Measurements from ENCODE around the gene KIAA1217. TPM values are rescaled to one million over a fixed set of nuclear protein-coding genes. Genes with fewer than 3 reads are reported as not detected.

The KIAA1217 gene
- total and polyA plus RNA-seq, 9 of the 15 experiments (the other 6 are each of a cell fraction or from before 2014, with no cell fraction given), result 0.04 TPM; not detected in 8

DNA sequence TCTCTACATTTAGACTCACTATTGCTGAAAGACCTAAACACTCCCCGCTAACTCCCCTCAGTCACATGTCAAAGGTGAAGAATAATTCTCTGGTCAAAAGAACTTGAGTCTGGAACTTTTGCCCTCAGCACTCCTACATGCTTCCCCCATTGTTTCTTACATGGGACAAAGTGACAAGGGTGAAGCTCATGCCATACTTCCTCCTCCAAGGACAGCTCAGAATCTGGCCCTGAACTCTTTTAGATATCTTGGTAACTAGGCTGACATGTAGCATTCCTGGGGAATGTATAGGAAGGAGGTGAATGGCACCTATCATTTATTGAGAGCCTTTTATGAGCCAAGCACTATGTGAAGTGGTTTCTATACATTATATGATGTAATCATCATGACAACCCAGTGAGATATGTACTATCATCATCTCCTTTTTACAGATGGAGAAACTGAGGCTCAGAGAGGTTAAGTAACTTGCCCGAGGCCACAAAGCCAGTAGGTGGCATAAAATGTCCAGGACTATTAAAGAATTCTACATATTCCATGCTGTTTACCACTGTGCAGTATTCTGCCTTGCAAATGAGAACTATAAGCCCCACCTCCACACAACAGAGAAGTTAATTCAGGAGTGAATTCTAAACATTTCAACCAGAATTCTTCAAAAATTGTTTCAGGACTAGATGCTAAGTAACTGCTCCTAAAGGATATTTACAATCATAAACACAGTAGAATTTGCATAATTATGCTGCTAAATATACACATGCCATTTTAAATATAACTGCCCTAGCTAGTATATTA, 268.2 kb downstream of the KIAA1217 start:
- H3K4me2 ChIP-seq (ENCODE audit: insufficient read depth, low read length), result no peak overlapping the region
- BruUV-seq (replicated peaks), result no TSS peak
- FAIRE-seq (no peak), ATAC-seq (no peak), DNase-seq (ENCODE audit: extremely low read depth in 1 of 4, low spot score in 3 of 4) (no peak)
- in situ Hi-C loops (cut with MboI), result no loop called here
- H3K4me1 ChIP-seq (replicated peaks in 1 of 2; ENCODE audit: control insufficient read depth in 2 of 2, insufficient read depth in 2 of 2, low read length in 2 of 2), result no peaks in the 10 kb centered on the region
- no peak overlapping the region for H3K9ac ChIP-seq (ENCODE audit: insufficient read depth in 1 of 2, low read depth in 2 of 2, low read length in 2 of 2)
- 0 out of 5 replicates have a peak, but pooled peaks cover 0 to 7% of the 10 kb centered on the region in 2 experiments for H3K27me3 ChIP-seq (ENCODE audit: control insufficient read depth in 2 of 2, insufficient read depth in 2 of 2, low read length in 2 of 2)
- H3K27ac ChIP-seq (ENCODE audit: extremely low read depth, low read depth, low read length), result no peak overlapping the region
- H4K20me1 ChIP-seq (replicated peaks; ENCODE audit: control insufficient read depth, insufficient read depth, low read length), result no peaks in the 10 kb centered on the region; the same call in 1 of the 2 replicates
- no peaks in the 10 kb centered on the region for H3K79me2 ChIP-seq (ENCODE audit: control insufficient read depth, insufficient read depth, low read length)
- 0% methylated on average over 2 of the region's 2 CpGs for WGBS (ENCODE audit: insufficient coverage, low coverage, missing lambda C conversion rate)
- intact Hi-C loops (cut with micrococcal nuclease), result no loop called here
- no peaks in the 10 kb centered on the region for H3K36me3 ChIP-seq (ENCODE audit: control insufficient read depth, insufficient read depth, low read length)
- H3K4me3 ChIP-seq, result no peak overlapping the region
- CTCF ChIA-PET (ENCODE audit: low intra/inter-chr PET ratio), result no interaction called here
- no peaks in the 10 kb centered on the region for H3K9me1 ChIP-seq (ENCODE audit: control insufficient read depth, insufficient read depth, low read length)
- POLR2A ChIA-PET, result no interaction called here
- no peak overlapping the region for H2AFZ ChIP-seq (ENCODE audit: low read depth, low read length)
- TF ChIP-seq RBM14 (IDR thresholded peaks at IDR 0.05; ENCODE audit: borderline replicate concordance, insufficient read depth, low read depth, low read length) (no peak), IFI16 (CRISPR knock-in tag; IDR thresholded peaks at IDR 0.05) (no peak), TOE1 (IDR thresholded peaks at IDR 0.05; ENCODE audit: borderline replicate concordance) (no peak), TOE1 (CRISPR knock-in tag; IDR thresholded peaks at IDR 0.05; ENCODE audit: borderline replicate concordance, low read depth) (no peak), E2F3 (CRISPR knock-in tag; IDR thresholded peaks at IDR 0.05) (no peak)
- H3K9me3 ChIP-seq (replicated peaks; ENCODE audit: control insufficient read depth, insufficient read depth, low read depth, low read length), result no peaks in the 10 kb centered on the region
